DMS53 treated with DMSO at 0.1 percent for 48 hours (cell line): Measurements from ENCODE around the gene CSF2.

Source experiments
- DNase-seq: peaks from one replicate; lab custom pipeline; 2025; ENCODE audit not compliant: unreplicated experiment; lab: John Stamatoyannopoulos, UW

The CSF2 gene

DNA sequence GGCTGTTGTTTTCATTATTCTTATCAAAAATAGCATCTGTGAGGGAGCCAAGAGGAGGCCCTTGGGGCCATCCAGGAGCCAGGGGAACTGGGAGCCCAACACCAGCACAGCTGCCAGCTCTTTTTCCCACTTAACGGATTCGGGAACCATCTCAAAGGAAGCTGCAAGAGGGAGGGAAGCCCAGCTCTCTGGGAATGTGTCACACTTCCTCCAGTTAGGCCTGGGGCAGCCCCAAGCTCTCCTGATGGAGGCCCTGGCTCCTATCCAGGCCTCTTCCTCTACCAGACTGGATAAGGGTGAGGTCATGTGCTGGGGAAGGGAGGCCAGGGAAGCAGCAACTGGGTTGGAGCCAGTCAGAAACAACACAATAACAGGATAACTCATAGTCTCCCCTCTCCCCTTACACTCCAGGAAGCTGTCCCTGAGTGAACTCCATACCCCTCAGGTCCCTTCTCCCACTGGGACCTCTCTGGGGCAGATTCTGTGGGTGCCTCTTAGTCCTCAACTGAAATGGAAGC, 12.7 kb downstream of the CSF2 start:
- DNase-seq, result no peak

- DNase-seq, result no peak
These were observed 13.6 kb downstream of the CSF2 start for GRCh38 chr5:132087176-132087575.

GRCh38 chr5:132087661-132088060, 14.1 kb downstream of the CSF2 start:
- DNase-seq, result no peak

- no peak for DNase-seq
These were observed 15.8 kb downstream of the CSF2 start for GRCh38 chr5:132089363-132089762.

DNA sequence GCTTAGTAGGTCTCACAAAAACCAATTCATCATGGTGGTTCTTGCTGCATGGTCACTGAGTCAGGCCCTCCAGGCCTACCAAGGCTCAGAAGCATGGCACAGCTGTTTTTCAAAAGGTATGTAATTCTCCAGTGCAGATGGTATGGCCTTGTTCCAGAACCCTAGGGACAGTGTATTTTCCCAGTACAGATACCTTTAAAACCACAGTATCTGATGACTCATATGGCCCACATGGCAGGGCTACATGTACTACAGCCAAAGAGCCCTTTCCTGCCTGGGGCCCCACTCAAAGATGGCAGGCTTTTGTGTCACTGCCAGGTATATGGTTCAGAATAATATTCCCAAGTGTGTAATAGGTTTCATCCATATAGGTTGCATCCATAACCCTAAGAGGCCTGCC, 16.5 kb downstream of the CSF2 start:
- DNase-seq, result peak; percentile 54

DNA sequence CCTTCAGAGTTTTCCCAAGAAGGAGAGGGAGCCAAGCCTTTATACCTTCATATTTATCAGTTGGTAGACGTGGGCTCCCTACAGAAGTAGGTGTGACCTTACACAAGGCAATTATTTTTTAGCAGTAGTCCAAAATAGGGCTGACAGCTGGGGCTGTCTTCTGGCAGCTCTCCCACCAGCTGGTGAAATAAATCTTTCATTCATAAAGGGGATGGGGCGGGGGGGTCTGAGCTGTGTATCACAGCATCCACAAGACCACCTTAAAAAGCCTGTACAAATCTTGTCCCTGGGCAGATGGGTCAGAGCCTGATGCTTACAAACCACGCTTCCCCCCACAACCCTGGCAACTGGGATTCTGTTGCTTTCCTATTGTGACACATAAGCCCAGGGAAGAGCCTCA, 19.7 kb downstream of the CSF2 start:
- no peak for DNase-seq

- DNase-seq, result no peak
These were observed 20.9 kb downstream of the CSF2 start for GRCh38 chr5:132094393-132095076.

DNA sequence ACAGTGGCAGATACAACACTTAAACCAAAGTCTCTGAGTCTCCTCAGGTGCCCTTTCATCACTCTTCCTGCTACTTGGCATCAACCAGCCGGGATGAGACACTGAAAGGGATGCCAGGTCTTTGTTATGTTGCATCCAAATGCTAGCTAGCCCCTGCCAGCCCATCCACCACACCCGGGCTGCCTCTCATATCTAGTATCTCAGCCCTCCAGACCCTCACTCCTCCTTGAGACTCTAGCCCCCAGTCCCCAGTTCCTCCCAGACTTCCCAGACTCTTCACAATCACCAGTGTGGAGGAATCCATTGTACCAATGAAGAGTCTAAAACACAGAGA, 21.5 kb downstream of the CSF2 start:
- no peak for DNase-seq

DNA sequence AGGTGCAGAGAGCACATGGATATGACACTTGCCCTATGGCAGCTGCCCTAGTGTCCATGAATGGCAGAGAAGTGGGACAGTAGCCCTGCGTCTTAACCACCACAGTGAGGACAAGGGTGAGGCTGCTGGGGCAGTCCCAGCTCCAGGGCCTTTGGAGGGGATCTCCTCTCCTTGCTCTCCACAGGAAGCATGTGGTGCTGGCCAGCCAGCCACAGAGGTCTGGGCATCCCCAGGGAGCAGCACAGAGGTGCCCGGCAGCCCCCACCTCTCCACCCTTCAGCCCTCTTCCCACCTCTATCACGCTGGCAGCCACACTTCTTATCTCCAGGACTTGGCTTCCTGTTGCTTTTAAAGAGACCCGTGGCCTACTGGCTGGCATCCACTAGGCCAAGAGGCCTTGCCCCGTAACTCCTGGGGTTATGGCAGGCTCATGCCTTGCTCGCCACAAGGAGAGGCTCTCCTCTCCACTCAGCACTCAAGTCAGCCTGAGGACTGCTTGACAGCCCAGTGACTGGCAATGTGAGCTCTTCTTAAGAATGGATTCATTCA, 21.9 kb downstream of the CSF2 start:
- DNase-seq, result no peak

DNA sequence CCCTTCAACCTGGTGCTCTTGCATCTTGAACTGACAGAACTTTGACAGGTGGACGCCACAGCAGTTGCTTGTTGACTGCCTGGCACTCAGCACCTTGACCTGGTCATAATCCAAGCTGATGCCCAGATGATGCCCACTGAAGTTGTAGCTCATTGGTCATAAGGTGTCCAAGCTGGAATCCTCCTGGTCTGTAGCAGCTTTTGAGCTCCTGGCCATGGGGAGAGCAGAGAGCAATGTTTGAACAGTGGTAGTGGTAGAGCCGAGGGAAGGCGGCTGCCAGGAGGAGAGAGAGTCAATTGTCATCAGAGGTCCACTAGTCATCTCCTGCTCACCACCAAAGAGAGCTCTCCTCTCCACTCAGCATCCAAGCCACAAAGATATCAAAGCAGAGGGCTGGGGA, 23.3 kb downstream of the CSF2 start:
- DNase-seq, result no peak

GRCh38 chr5:132098151-132098594, 24.6 kb downstream of the CSF2 start:
- no peak for DNase-seq

- DNase-seq, result no peak
These were observed 25.0 kb downstream of the CSF2 start for GRCh38 chr5:132098621-132099020.

DNA sequence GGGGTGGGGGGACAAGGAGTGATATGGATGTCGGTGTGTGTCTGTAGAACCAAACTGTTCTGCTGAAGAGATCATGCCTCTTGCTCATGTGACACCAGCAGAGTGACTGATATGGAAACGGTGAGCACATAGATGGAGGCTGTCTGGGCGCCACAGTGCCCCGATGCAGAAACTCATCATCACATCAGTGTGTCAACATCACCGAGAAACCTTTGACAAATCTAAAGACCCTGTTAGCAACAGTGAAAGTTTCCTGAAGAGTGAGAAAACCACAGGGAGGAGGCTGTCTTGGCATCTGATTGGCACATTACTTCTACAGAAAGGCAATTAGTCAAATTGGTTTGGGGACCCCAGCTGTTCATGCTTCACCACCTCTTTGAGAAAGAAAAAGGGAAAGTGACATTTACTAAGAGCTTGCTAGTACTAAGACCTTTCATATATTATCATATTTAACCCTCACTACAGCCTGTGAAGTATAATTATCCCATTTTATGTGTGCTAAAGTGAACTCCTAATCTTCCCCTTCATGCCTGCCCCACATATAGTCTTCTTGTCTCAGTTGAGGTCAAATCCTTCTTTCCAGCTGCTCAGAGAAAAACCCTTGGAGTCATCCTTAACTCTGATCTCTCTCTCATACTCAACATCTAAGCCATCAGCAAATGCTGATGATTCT, 25.6 kb downstream of the CSF2 start:
- no peak for DNase-seq

DNA sequence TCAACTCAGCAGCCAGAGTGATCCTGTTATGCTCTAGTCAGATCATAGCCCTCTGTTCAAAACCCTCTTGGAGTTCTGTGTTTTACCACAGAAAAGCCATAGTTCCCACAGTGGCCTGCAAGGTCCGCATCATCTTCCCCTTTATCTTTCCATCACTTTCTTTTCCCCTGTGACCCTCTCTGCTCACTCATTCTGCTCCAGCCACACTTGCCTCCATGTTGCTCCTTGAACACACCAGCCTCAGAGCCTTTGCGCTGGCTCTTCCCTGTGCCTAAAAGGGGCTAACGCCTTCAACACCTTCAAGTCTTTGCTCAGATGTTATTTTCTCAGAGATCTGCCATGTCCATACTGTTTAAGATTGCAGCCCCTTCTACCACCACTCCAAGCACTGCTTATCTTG, 26.3 kb downstream of the CSF2 start:
- DNase-seq, result no peak

GRCh38 chr5:132100672-132101261, 27.2 kb downstream of the CSF2 start:
- no peak for DNase-seq

- no peak for DNase-seq
These were observed 27.8 kb downstream of the CSF2 start for GRCh38 chr5:132101385-132101880.

DNA sequence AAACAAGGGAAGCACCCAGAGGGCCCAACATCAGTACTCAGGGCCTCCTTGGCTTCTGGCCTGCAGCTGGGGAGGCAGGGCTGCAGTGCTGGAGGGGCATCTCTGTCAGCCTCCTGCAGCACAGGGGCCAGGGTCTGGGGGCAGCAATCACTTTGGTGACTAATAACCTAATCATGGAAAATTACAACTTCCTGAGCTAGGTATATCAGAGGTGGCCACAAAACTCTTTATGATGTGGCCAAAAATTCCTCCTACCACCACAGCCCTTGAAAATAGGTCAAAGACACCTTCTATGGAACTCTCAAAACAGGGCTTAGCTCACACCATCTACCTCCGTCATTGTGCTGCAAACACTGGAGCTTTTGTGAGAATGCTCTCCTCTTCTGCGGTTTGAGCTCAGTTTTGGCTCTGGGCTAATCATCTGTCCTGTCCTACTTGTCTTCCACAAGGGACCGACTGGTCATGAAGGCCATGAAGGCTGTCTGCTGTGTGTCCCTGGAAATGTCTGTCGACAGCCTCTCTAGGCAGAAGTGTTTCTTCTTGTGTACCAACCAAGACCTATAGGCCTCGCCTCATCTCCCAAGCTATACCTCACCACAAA, 28.6 kb downstream of the CSF2 start:
- no peak for DNase-seq

- no peak for DNase-seq
These were observed 29.3 kb downstream of the CSF2 start for GRCh38 chr5:132102944-132103331.

- peak; percentile 40 for DNase-seq
These were observed 29.9 kb downstream of the CSF2 start for GRCh38 chr5:132103332-132103951.

- DNase-seq, result peak; percentile 14
These were observed 30.4 kb downstream of the CSF2 start for GRCh38 chr5:132103969-132104391.

DNA sequence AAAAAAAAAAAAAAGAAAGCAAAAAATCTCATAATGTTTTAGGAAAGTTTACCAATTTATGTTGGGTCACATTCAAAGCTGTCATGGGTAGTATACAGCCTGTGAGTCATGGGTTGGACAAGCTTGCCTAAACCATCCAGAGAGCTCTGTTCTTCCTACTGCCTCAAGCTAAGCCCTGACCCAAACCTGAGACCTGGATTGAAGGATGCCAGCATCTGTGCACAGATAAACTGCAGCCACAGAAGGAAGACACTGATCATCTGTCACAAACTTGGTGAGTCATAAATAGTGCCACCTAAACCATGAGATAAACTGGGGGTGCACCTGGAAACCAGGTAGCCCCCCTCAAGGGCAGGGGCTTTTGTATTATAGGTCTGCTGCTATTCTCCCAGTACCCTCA, 31.0 kb downstream of the CSF2 start:
- DNase-seq, result no peak
